HG03442 (cell line): ENCODE results near the gene HPCAL1.
A peak's percentile ranks its signal among the peaks of the same experiment; 100 is the strongest.

Experiments used
- ATAC-seq: cut with Tn5 transposase; IDR thresholded peaks from one replicate; pipeline ENCODE4 v1.9.1; 2021; ENCODE audit warnings: mild to moderate bottlenecking, moderate library complexity; ENCODE audit not compliant: unreplicated experiment

The HPCAL1 gene

GRCh38 chr2:10368491-10369231 is 66.0 kb downstream of the HPCAL1 start:
- ATAC-seq = no peak

- ATAC-seq = no peak
Observed at GRCh38 chr2:10369269-10370255, 66.9 kb downstream of the HPCAL1 start.

GRCh38 chr2:10370390-10370789 is 67.7 kb downstream of the HPCAL1 start:
- ATAC-seq = no peak

GRCh38 chr2:10370895-10371294 is 68.2 kb downstream of the HPCAL1 start:
- no peak for ATAC-seq

- no peak for ATAC-seq
Observed at GRCh38 chr2:10371441-10372196, 68.9 kb downstream of the HPCAL1 start.

GRCh38 chr2:10372203-10372861 is 69.6 kb downstream of the HPCAL1 start:
- no peak for ATAC-seq

- ATAC-seq = no peak
Observed at GRCh38 chr2:10372862-10373240, 70.1 kb downstream of the HPCAL1 start.

GRCh38 chr2:10373931-10374330 is 71.2 kb downstream of the HPCAL1 start:
- ATAC-seq = no peak

GRCh38 chr2:10374362-10374943 is 71.7 kb downstream of the HPCAL1 start:
- no peak for ATAC-seq

GRCh38 chr2:10375570-10376281 is 73.0 kb downstream of the HPCAL1 start:
- ATAC-seq = no peak

- no peak for ATAC-seq
Observed at GRCh38 chr2:10377052-10377746, 74.5 kb downstream of the HPCAL1 start.

GRCh38 chr2:10377747-10378085 is 75.0 kb downstream of the HPCAL1 start:
- ATAC-seq = no peak

- peak; percentile 65 for ATAC-seq
Observed at GRCh38 chr2:10378189-10378588, 75.5 kb downstream of the HPCAL1 start.

- ATAC-seq = no peak
Observed at GRCh38 chr2:10380048-10380926, 77.6 kb downstream of the HPCAL1 start.

GRCh38 chr2:10381997-10382353 is 79.3 kb downstream of the HPCAL1 start:
- ATAC-seq = no peak

GRCh38 chr2:10382354-10383061 is 79.8 kb downstream of the HPCAL1 start:
- peak; percentile 50 for ATAC-seq

- ATAC-seq = no peak
Observed at GRCh38 chr2:10383960-10384734, 81.4 kb downstream of the HPCAL1 start.
